Activated CD8-positive, alpha-beta memory T cell treated with anti-CD3 and anti-CD28 coated beads, Interleukin-2, amount 50 U/mL, for 1 hour (primary cell): ENCODE measurements around the gene IRF1.
A peak's percentile ranks its signal among the peaks of the same experiment; 100 is the strongest.

Source experiments
- DNase-seq: peaks from one replicate; pipeline ENCODE4 v3.0.0-alpha.2; 2020; ENCODE audit errors: extremely low read depth

Gene IRF1

DNA sequence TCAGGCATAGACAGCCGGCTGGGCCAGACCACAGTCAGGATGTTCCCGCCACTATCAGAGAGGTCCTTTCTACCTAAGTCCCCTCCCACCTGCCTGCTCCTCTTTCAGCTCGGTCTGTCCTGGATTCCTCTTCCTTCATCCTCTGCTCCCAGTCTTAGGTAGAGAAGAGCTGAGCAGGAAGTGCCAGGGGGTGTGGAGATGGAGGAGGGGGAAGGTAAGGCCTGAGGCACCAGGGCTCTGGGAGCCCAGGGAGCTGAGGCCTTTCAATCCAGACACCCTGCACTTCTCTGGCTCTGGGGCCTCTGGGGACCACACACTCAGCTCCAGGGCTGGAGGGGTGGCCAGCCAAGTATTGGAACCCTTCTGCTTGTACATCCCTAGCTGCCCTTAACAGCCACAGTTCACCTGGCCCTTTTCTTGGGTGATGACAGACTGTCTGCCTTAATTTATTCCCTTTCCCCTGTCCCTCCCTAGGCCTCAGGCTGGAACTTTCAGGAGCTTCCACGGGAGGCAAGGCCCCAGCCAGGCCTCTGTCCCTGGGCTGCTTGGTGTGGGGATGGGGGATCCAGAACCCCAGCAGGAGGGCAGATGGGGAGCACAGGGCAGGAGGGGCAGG is 15.6 kb downstream of the IRF1 start:
- no peak for DNase-seq

DNA sequence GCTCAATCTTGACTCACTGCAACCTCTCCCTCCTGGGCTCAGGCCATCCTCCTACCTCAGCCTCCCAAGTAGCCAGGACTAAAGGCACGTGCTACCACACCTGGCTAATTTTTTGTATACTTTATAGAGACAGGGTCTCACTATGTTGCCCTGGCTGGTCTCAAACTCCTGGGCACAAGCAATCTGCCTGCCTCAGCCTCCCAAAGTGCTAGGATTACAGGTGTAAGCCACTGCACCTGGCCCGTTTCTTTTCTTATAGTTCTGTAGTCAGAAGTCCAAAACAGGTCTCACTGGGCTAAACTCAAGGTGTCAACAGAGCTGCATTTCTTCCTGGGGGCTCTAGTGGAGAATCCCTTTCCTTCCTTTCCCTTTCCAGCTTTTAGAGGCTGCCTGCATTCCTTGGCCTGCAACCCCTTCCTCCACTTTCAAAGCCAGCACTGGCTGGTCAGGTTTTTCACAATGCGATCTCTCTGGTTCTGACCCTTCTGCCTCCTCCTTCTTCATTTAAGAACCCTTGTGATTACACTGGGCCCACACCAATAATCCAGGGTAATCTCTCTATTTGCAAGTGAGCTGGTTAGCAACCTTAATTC is 16.3 kb downstream of the IRF1 start:
- DNase-seq, result no peak

DNA sequence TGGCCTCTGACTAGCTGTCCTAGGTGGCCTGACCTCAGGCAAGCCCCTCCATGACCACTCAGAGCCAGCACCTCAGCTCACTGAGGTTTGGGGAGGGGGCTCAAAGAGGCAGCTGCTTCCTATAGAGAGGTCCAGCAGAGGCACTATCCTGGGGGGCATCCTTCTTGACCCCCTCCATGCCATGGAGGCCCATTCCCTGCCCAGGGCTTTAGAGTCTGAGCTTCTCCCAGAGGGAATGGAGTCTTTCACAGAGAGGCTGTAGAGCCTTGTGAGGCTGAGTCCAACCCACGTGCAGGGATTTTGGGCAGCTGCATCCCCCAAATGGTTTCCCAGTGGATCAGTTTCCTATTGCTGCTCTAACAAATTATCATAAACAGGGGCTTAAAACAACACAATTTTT is 16.9 kb downstream of the IRF1 start:
- DNase-seq, result no peak

GRCh38 chr5:132473019-132473531 is 17.5 kb downstream of the IRF1 start:
- DNase-seq, result peak; percentile 73

GRCh38 chr5:132472431-132472830 is 18.1 kb downstream of the IRF1 start:
- no peak for DNase-seq

DNA sequence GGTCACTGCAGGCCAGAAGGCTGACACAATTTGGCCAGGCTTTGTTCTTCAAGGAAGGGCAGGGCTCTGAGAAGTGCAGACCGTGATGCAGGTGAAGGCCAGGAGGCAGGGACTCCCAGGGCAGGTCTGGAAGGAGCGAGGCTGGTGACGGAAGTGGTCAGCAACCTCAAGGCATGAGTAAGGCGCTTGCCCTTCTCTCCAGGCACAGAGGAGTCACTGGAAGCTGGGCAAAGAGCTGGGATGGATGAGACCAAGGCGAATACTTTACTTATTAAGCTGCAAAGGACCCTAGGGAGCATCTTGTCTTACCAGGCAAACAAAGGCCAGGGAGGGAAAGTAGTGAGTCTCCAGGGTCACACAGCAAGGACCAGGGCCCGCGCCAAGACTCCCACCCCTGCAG is 18.6 kb downstream of the IRF1 start:
- no peak for DNase-seq

- no peak for DNase-seq
Observed at GRCh38 chr5:132471151-132471907, 19.2 kb downstream of the IRF1 start.

- no peak for DNase-seq
Observed at GRCh38 chr5:132470596-132470995, 20.0 kb downstream of the IRF1 start.

DNA sequence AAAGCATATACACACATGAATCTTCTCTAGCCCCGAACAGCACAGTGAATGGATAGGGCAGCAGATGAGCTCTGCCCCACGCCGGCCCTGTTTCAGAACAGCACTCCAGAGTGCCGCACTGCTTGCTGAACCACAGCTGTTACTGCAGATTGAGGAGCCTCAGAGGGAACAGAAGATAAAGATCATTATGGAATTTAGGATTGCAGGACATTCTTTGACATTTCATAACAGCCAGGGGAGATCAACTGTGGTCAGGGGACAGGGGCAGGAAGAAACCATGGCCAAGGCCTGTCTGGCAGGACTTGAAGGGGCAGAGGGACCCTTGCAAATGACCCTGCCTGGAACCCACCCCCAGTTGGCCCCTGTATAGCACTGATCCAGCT is 20.6 kb downstream of the IRF1 start:
- no peak for DNase-seq

- no peak for DNase-seq
Observed at GRCh38 chr5:132469380-132470009, 21.1 kb downstream of the IRF1 start.

- DNase-seq, result no peak
Observed at GRCh38 chr5:132468656-132469379, 21.8 kb downstream of the IRF1 start.

DNA sequence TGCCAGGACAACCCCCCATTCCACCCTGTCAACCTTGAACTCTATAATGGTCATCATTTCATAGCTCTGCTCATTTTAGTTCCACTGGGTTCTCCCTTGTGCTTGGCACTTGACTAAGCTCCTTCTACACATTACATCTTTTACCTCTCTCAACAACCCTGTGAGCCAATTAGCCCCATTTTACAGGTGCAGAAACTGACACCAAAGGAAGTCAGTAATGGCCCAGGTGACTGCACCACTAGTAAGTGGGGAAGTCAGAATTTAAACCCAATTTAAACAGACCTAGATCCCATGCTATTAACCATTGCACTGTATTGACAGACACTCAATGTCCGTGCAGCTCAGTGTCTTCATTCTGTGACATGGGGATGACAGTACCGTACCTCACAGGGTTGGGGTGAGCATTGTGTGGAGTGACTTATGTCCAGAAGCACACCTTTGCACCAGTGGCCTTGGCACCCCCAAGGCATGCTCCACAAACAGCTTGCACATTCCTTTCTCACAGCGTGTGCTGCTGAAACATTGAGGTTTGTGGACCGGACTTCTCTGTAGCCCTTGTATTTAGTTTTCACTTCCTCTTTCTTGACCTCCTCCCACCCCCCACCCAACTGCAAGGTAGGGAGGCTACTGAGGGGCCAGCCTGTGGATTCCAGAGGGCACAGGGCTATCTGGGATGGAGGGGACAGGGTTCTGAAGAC is 23.1 kb downstream of the IRF1 start:
- DNase-seq, result no peak

DNA sequence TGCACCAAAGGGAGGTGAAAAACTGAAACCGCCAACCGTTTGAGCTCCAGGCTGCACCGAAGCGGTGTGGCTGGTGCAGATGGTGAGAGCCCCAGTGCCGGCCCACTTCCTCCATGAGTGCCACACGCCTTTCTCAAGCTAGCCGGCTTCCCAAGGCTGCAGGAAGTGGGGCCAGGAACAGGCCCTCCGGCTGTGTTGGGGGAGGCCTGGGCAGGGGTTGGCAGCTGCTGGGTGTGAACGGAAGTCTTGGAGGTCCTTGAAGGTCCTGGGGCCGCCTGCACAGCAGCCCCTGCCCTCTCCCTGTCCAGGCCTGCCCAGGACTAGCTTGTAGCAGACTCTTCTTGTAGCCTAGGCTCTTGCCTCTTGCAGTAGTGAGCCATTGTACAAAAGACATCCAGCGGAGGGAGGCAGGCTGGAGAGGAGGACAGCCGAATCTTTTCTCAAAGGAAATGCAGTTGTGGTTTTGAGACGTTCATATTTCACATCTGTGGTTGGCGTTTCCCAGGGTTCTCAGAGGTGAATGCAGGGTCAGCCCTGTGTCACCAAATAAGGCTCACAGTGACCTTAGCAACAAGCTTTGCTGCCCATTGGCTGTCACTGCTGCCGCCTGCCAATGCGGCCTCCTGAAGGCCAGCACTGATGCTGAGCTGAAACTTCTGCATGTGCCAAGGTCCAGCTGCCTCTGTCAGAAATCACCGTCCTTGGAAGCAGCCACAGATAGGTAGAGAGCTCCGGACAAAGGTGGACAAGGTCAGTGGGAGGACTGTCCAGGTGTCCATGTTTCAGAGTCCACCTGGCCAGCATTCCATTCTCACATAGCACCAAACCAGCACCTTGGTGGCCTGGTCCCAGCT is 23.9 kb downstream of the IRF1 start:
- no peak for DNase-seq

GRCh38 chr5:132465059-132465707 is 25.4 kb downstream of the IRF1 start:
- DNase-seq, result no peak

GRCh38 chr5:132464156-132464939 is 26.2 kb downstream of the IRF1 start:
- DNase-seq, result no peak

DNA sequence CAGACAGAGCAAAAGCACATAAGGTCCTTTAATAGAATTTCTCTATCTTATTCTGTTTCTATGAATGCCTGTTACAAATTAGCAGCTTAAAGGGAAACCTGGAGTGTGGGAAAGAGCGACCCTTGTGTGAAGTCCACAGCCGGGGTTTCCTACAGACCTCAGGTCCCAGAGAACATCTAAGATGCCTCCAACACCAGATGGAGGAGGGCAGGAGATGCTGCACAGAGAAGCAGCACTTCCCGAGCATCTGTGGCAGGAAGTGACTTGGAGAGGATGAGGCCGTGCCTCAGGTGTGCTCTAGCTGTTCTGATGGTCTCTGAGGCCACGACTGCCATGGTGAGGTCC is 26.8 kb downstream of the IRF1 start:
- DNase-seq, result no peak

- no peak for DNase-seq
Observed at GRCh38 chr5:132462856-132463745, 27.5 kb downstream of the IRF1 start.

DNA sequence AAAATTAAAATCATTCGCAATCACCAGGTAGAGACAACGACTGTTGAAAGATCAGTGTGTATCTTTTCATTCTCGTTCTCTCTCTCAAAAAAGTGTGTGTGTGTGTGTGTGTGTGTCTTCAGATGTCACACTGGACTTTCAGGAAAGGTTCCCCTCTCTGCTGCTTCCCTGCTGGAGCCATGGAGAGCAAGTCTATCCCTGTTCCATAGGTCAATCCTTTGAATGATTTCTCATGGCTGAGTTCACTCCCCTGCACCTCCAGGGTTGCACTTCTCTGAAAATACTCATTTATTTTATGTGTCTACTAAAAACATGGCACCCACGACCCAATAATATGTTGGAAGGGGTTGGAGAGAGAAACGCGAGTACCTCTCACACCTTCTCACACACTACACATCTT is 28.2 kb downstream of the IRF1 start:
- DNase-seq, result no peak
